Measurements from ENCODE around the gene ADAMTSL1. TPM values are rescaled to one million over a fixed set of nuclear protein-coding genes. Genes with fewer than 3 reads are reported as not detected.

The ADAMTSL1 gene
- total RNA-seq, 3 donors from 2014 or later: 3.6 to 7.5 (median 4.2) TPM

- Histone ChIP-seq H3K27me3 (no peaks in the 10 kb centered on the region), H3K36me3 (no peaks in the 10 kb centered on the region), H3K9me3 (peaks cover 0 to 8% of the 10 kb centered on the region in 2 donors), H3K4me3 (no peak overlapping the region), H3K27ac (no peak overlapping the region), H3K4me1 (no peaks in the 10 kb centered on the region)
- DNase-seq (ENCODE audit: low spot score in 2 of 2): no peak
- intact Hi-C loops (cut with DNase I; ENCODE audit: low total_unique reads): no loop called here
- no peak for TF ChIP-seq POLR2A (IDR thresholded peaks at IDR 0.05)
- no peak for TF ChIP-seq POLR2AphosphoS5 (IDR thresholded peaks at IDR 0.05)
- no peak for TF ChIP-seq CTCF (IDR thresholded peaks at IDR 0.05)
These were observed 404.0 kb downstream of the ADAMTSL1 start for GRCh38 chr9:18877984-18878383.

GRCh38 chr9:18881758-18882157 is 407.8 kb downstream of the ADAMTSL1 start:
- TF ChIP-seq POLR2AphosphoS5 (IDR thresholded peaks at IDR 0.05) (no peak), POLR2A (IDR thresholded peaks at IDR 0.05) (no peak), CTCF (IDR thresholded peaks at IDR 0.05) (no peak)
- Histone ChIP-seq H3K4me3 (no peak overlapping the region), H3K27me3 (no peaks in the 10 kb centered on the region), H3K9me3 (peaks cover 0 to 5% of the 10 kb centered on the region in 2 donors), H3K27ac (no peak overlapping the region), H3K4me1 (no peaks in the 10 kb centered on the region), H3K36me3 (no peaks in the 10 kb centered on the region)
- DNase-seq (ENCODE audit: low spot score in 2 of 2): no peak
- intact Hi-C loops (cut with DNase I; ENCODE audit: low total_unique reads): no loop called here

GRCh38 chr9:18887546-18887945 is 413.6 kb downstream of the ADAMTSL1 start:
- Histone ChIP-seq H3K4me1 (no peaks in the 10 kb centered on the region), H3K9me3 (peaks cover 0 to 5% of the 10 kb centered on the region in 2 donors), H3K4me3 (no peak overlapping the region), H3K27me3 (no peaks in the 10 kb centered on the region), H3K36me3 (no peaks in the 10 kb centered on the region), H3K27ac (no peak overlapping the region)
- intact Hi-C loops (cut with DNase I; ENCODE audit: low total_unique reads): no loop called here
- no peak for DNase-seq (ENCODE audit: low spot score in 2 of 2)
- TF ChIP-seq POLR2AphosphoS5 (IDR thresholded peaks at IDR 0.05): no peak
- no peak for TF ChIP-seq CTCF (IDR thresholded peaks at IDR 0.05)
- TF ChIP-seq POLR2A (IDR thresholded peaks at IDR 0.05): no peak

GRCh38 chr9:18888290-18888689 is 414.3 kb downstream of the ADAMTSL1 start:
- Histone ChIP-seq H3K27me3 (no peaks in the 10 kb centered on the region), H3K4me3 (no peak overlapping the region), H3K4me1 (no peaks in the 10 kb centered on the region), H3K27ac (no peak overlapping the region), H3K9me3 (peaks cover 0 to under 1% of the 10 kb centered on the region in 2 donors), H3K36me3 (no peaks in the 10 kb centered on the region)
- DNase-seq (ENCODE audit: low spot score in 2 of 2): no peak
- intact Hi-C loops (cut with DNase I; ENCODE audit: low total_unique reads): no loop called here
- TF ChIP-seq CTCF (IDR thresholded peaks at IDR 0.05) (no peak), POLR2A (IDR thresholded peaks at IDR 0.05) (no peak), POLR2AphosphoS5 (IDR thresholded peaks at IDR 0.05) (no peak)

GRCh38 chr9:18889550-18889949 is 415.6 kb downstream of the ADAMTSL1 start:
- no peaks in the 10 kb centered on the region for H3K4me1 ChIP-seq
- H3K36me3 ChIP-seq: no peaks in the 10 kb centered on the region
- H3K27ac ChIP-seq: no peak overlapping the region
- intact Hi-C loops (cut with DNase I; ENCODE audit: low total_unique reads): no loop called here
- no peak for DNase-seq (ENCODE audit: low spot score in 2 of 2)
- H3K4me3 ChIP-seq: no peak overlapping the region
- no peak for TF ChIP-seq POLR2AphosphoS5 (IDR thresholded peaks at IDR 0.05)
- no peak for TF ChIP-seq POLR2A (IDR thresholded peaks at IDR 0.05)
- no peak for TF ChIP-seq CTCF (IDR thresholded peaks at IDR 0.05)
- H3K27me3 ChIP-seq: no peaks in the 10 kb centered on the region
- peaks cover 0 to under 1% of the 10 kb centered on the region in 2 donors for H3K9me3 ChIP-seq
